Activated CD4-positive, alpha-beta T cell treated with anti-CD3 and anti-CD28 coated beads, Interleukin-2, amount 50 U/mL, for 16 hours (primary cell): ENCODE data around the gene PYGO2.
"Not testable (repeated sequence)": the region's sequence is repeated elsewhere in the genome, so short reads cannot be mapped to it uniquely, and the experiment has no call there.

Experiments used
- DNase-seq: peaks from one replicate; pipeline ENCODE4 v3.0.0-alpha.2; 2020

PYGO2 gene

DNA sequence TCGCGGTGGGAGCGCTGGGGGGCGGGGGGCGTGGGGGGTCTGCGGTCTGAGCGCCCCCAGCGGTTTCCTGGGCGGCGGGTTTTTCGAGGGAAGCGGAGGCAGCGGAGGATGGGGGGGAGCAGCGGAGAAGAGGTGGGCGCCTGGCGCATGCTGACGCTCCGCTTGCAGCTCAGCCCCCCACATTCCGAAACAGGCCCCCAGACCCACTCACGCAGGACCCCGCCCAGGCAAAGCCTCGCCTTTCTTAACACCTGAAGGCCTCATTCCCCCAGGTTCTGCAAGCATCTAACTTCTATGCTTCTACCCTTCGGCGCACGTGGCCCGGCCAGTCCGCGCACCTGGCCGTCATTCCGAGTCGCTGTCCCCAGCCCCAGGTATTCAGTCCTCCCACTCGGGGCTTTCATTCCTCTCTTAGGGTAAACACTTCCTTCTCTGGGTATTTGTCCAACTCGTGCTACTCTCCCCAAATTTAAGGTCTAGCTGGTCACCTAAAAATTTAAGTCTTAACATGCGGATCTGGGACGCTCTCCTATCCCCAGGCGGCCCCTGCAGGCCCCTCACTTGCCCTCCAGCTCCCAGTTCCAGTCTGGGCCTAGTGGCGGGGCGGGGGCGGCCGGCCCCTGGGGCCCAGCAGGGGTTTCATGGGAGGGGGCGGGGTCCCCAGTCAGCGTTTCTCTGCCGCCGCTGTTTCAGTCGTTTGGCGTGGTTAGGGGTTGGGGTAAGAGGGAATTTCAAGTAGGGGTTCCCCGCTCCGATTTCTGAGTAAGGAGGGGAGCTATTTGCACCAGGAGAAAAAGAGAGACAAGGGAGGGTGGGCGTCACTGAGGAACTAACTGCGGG lies 38.2 kb upstream of the PYGO2 start:
- peak; percentile 62 for DNase-seq

DNA sequence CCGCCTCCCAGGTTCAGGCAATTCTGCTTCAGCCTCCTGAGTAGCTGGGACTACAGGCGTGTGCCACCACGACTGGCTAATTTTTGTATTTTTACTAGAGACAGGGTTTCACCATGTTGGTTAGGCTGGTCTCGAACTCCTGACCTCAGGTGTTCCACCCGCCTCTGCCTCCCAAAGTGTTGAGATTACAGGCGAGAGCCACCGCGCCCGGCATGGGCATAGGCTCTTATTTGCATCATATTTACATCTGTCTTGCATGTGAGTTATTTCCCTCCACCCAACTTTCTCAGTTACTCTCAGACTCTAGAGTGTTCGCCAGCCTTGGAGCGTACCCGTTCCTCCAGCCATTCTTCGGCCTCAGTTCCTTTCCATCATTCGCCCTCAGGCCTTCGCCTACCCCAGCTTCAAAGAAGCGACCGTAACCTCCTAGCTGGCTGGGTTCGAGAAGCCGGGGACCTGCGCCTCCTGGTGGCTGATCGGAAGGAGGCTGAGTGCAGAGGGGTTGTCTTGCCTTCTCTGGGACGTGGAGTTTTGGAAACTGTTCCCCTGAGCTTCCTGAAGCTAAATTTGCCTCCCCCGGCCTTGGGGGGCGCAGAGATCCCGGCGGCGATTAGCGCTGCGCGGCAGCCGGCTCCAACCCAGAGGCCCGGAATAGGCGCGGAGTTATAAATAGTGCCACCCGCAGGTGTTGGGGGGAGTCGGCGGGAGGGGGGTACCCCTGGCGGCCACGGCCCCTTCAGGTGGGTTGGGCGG lies 37.4 kb upstream of the PYGO2 start:
- DNase-seq, result peak; percentile 88

DNA sequence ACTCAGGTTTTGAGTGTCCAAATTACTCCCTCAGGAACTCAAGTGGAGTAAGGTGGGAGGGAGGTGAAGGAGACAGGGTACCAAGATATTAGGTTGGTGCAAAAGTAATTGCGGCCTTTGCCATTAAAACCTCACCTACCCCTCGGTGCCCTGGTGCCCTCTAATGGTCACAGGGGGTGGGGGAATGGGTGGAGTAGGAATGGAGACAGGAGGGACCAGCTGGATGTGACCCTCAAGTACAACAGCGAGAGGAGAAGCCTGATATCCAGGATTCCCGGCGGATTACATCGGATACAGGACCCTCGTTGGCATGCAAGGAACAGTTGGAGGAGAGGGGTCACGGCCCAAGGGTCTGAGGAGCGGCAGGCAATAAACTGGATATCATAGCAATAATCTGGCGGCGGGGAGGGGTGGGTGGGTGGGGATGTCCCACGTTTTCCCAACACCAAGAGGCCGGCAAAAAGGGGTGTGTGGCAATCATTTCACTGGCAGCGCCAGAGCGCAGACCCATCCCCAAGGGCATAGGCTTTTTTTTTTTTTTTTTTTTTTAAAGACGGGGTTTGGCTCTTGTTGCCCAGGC lies 36.7 kb upstream of the PYGO2 start:
- no peak for DNase-seq

- no peak for DNase-seq
Observed at GRCh38 chr1:154996966-154997701, 35.6 kb upstream of the PYGO2 start.

- not testable (repeated sequence) for DNase-seq
Observed at GRCh38 chr1:154995301-154995983, 33.9 kb upstream of the PYGO2 start.

GRCh38 chr1:154994591-154994990 lies 33.0 kb upstream of the PYGO2 start:
- DNase-seq, result no peak

- DNase-seq, result no peak
Observed at GRCh38 chr1:154994269-154994587, 32.6 kb upstream of the PYGO2 start.

DNA sequence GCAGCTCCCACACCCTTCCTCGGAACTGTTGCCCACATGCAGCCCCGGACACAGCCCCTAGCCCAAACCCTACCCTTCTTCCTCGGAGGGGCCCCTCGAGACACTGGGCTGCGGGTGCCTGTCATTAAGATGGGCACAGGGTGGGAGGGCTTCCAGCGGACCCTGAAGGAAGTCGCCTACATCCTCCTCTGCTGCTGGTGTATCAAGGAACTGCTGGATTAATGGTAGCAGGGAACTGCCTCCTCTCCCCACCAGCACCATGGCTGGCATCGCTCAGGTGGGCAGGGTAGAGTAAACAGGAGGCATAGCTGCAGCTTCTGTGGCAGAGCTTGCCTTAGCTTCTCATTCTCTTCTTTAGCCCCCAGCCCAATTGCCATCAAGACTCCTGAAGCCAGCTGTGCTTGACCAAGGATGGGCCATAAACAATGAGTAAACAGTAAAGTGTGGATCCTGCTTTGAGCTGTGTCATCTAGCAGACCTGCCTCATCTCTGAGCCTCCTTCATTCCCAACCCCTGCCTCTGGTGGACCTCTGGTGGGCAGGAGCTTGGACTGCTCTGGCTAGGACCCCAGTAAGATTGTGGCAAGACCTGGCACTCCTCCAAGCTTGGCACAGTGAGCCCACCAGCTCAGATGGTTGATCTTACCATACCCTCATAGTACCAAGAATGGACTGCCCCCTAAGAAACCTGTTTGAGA lies 32.1 kb upstream of the PYGO2 start, which contains the start of gene LENEP:
Gene LENEP, plus strand, starts transcription at position 15 of the 697 bp plus-strand sequence. Its CDS starts 22 bp downstream, at position 37.
- DNase-seq, result no peak

DNA sequence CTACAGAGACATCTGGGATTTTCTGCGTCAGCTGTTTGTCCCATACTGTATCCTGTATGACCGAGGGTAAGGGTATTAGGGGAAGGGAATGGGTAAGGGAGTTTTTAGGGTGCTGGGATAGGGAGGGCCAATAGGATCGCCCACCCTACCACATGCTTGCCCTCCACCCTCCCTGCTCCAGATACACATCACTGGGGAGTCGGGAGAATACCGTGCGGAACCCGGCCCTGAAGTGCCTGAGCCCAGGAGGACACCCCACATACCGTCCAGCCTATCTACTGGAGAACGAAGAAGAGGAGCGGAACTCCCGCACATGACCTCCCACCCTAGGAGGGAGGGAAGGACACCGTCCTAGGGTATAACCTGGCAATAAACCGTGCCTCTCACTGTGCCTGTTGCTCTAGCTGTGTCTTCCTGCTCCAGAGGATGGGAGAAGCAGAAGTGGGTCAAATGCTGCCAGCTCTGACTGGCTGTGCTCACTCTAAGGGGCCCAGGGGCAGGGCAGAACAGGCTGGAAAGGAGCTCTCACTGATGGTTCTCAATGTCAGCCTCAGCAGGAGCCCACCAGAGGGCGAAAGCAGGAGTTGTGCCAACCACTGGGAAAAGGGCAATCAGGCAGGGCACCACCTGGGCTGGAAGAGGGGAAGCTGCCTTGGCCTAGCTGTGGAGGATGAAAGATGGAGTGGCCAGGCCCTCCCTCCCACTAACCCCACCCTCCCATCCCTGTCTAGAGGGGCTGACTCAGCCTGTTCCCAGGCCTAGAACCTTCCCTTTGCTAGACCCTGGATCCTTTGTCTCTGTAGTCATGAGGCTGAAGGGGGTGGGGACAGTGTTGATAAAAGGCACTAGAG lies 31.4 kb upstream of the PYGO2 start:
- DNase-seq, result no peak

GRCh38 chr1:154990276-154990675 lies 28.7 kb upstream of the PYGO2 start:
- no peak for DNase-seq

DNA sequence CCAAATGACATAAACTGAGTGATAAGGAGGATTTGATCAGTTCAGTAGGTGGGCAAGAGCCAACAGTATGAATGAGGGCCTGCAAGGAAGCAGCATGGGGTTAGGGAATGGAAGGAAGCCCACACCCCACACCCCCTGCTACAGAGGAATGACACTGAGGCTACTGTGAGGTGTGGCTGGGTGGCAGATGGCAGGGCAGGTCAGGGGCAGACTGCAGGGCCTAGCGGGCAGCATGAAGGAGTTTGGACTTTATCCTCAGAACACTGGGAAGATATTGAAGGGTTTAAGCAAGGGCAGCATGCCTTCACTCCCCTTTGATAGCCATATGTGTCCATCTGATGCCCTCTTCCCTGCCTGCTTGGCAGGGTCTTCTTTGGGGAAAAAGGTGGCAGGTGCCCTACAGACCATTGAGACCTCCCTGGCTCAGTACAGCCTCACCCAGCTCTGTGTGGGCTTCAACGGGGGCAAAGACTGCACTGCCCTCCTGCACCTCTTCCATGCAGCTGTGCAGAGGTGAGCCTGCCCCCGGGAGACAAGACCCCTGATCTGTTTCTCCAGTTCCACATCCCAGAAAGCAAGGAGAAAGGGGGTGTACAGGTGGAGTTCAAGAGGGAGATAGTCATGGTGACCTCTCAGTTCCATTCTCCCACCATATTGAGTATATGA lies 27.7 kb upstream of the PYGO2 start:
- DNase-seq, result no peak

DNA sequence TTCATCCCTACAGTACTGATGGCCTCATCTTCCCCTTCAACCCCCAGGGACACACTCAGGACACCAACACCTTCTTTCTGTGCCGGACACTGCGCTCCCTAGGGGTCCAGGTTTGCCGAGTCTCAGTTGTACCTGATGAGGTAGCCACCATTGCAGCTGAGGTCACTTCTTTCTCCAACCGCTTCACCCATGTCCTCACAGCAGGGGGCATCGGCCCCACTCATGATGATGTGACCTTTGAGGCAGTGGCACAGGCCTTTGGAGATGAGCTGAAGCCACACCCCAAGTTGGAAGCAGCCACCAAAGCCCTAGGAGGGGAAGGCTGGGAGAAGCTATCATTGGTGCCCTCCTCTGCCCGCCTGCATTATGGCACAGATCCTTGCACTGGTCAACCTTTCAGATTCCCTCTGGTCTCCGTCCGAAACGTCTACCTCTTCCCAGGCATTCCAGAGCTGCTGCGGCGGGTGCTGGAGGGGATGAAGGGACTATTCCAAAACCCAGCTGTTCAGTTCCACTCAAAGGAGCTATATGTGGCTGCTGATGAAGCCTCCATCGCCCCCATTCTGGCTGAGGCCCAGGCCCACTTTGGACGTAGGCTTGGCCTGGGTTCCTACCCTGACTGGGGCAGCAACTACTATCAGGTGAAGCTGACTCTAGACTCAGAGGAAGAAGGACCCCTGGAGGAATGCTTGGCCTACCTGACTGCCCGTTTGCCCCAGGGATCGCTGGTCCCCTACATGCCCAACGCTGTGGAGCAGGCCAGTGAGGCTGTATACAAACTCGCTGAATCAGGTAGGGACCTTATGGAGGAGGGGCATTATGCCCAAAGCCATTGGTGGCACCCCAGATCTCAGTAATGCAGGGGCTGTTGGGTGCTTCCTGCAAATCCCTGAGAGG lies 26.7 kb upstream of the PYGO2 start:
- no peak for DNase-seq

GRCh38 chr1:154987326-154987725 lies 25.7 kb upstream of the PYGO2 start:
- no peak for DNase-seq

GRCh38 chr1:154986736-154987135 lies 25.2 kb upstream of the PYGO2 start:
- not testable (repeated sequence) for DNase-seq

DNA sequence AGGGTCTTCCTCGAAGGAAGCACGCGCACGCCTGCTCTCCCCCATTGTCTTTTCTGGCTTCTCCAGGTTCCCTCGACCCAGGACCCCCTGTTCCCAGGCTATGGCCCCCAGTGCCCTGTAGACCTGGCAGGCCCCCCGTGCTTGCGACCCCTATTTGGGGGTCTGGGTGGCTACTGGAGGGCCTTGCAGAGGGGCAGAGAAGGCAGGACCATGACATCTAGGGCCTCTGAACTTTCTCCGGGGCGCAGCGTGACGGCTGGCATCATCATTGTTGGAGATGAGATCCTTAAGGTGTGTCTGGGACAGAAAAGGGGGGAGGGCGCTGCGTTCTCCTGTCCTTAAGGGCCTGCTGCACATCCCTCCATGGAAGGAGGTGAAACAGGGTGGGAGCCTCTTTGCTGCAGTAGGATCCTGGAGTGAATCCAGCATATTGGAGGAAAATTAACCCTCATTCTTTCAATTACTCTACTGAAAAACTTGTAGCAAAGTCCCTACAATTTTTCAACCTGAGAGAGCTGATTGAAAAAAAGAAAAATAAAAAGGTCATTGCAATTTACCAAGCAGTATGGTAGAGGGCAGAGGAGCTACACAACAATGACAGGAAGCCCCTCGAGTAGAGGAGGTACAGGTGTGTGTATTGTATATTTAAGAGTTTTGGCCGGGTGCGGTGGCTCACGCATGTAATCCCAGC lies 22.3 kb upstream of the PYGO2 start:
- no peak for DNase-seq

- DNase-seq, result peak; percentile 100
Observed at GRCh38 chr1:154982897-154983648, 21.5 kb upstream of the PYGO2 start, which contains the start of gene FLAD1. Gene FLAD1 (plus strand): TSS chr1:154983344. CDS start chr1:154983695, 351 bp downstream.

DNA sequence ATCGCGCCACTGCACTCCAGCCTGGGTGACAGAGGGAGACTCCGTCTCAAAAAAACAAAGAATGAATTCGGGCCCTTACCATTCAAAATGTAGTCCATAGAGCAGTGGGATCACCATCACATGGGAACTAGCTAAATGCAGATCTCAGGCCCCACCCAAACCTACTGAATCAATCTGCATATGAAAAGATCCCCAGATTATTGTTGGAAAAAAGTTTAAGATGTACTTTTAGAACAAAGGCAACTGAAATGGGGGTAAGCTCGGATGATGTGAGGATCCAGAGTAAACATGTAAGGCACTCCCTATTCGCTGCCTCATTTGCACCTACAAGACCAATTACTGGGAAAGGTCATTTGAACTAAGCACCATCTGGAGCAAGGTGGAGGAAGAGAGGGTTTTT lies 20.8 kb upstream of the PYGO2 start:
- DNase-seq, result no peak

DNA sequence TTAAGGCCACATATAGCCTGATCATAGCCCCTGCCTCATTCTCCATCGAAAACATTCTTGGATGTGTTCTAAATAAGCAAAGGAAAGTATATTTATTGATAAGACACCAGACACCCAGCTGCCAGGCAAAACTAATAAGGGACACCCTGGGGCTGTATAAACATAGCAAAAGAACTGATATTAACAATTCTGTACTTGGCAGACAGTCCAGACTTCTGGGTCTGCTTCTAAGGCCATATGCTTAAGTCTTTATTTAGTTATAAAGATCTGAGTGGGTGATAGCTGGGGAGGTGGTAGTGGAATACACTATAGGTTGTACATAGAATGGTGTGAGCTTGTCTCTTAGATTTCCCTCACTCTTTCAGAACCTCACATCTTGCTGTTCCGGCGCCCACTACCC lies 16.8 kb upstream of the PYGO2 start:
- no peak for DNase-seq
